Keratinocyte (primary cell): ENCODE data around the gene GZMM. TPM values are rescaled to one million over a fixed set of nuclear protein-coding genes. Genes with fewer than 3 reads are reported as not detected.

ENCODE experiments used
- DNase-seq: peaks from one replicate; pipeline ENCODE4 v3.0.0-alpha.2; 2011; ENCODE audit warnings: low read depth, missing footprints, low spot score
- FAIRE-seq: peaks from 2 replicates; lab custom pipeline; 2011; peaks lifted over from hg19 to GRCh38; lab: Jason Lieb, UNC
- H2AFZ ChIP-seq: 2 replicates; pipeline ENCODE4 v1.6.0; 2012; ENCODE audit warnings: low read length, control low read depth, inconsistent platforms; ENCODE audit not compliant: control insufficient read depth
- H3K27ac ChIP-seq: 2 replicates; pipeline ENCODE4 v1.5.1; 2011; ENCODE audit warnings: low read length; ENCODE audit not compliant: control insufficient read depth, insufficient read depth
- H3K27me3 ChIP-seq: 3 replicates; pipeline ENCODE4 v1.6.0; 2011; ENCODE audit warnings: low read length; ENCODE audit not compliant: control insufficient read depth, insufficient read depth; ENCODE audit errors: extremely low read depth
- H3K36me3 ChIP-seq, 2 experiments: 2 replicates in 1 of 2; 3 replicates in 1 of 2; pipeline ENCODE4 v1.5.1; 2011; ENCODE audit warnings: low read length in 2 of 2, mild to moderate bottlenecking in 1 of 2; ENCODE audit not compliant: control insufficient read depth in 2 of 2, insufficient read depth in 2 of 2; ENCODE audit errors: extremely low read depth in 1 of 2
- H3K4me1 ChIP-seq: 3 replicates; pipeline ENCODE4 v1.5.1; 2011; ENCODE audit warnings: low read length; ENCODE audit not compliant: control insufficient read depth, insufficient read depth; ENCODE audit errors: extremely low read depth
- H3K4me2 ChIP-seq: 3 replicates; pipeline ENCODE4 v1.6.0; 2011; ENCODE audit warnings: low read depth, low read length; ENCODE audit not compliant: control insufficient read depth, insufficient read depth; ENCODE audit errors: extremely low read depth
- H3K4me3 ChIP-seq, 3 experiments: fragments of 200-600 bp in 1 of 3; sonication (generic) in 1 of 3; 2 replicates in 2 of 3; 3 replicates in 1 of 3; pipeline ENCODE4 v1.5.1; 2011 to 2016; ENCODE audit warnings: low read length in 3 of 3, mild to moderate bottlenecking in 3 of 3, control low read depth in 2 of 3, inconsistent platforms in 1 of 3, low read depth in 1 of 3, mixed read lengths in 1 of 3, mixed run types in 1 of 3, moderate library complexity in 1 of 3; ENCODE audit not compliant: control insufficient read depth in 2 of 3, insufficient read depth in 2 of 3; ENCODE audit errors: extremely low read depth in 1 of 3
- H3K79me2 ChIP-seq: 2 replicates; pipeline ENCODE4 v1.6.0; 2012; ENCODE audit warnings: low read length; ENCODE audit not compliant: control insufficient read depth, insufficient read depth
- H3K9ac ChIP-seq: 3 replicates; pipeline ENCODE4 v1.6.0; 2011; ENCODE audit warnings: low read length; ENCODE audit not compliant: control insufficient read depth, insufficient read depth; ENCODE audit errors: extremely low read depth
- H3K9me1 ChIP-seq: 3 replicates; pipeline ENCODE4 v1.6.0; 2011; ENCODE audit warnings: low read length; ENCODE audit not compliant: control insufficient read depth, insufficient read depth; ENCODE audit errors: extremely low read depth
- H3K9me3 ChIP-seq: 2 replicates; pipeline ENCODE4 v1.5.1; 2012; ENCODE audit warnings: low read depth, low read length; ENCODE audit not compliant: control insufficient read depth
- H4K20me1 ChIP-seq: 3 replicates; pipeline ENCODE4 v1.6.0; 2011; ENCODE audit warnings: low read length; ENCODE audit not compliant: control insufficient read depth, insufficient read depth; ENCODE audit errors: extremely low read depth
- EZH2 ChIP-seq: IDR thresholded peaks from one replicate; pipeline ENCODE4 v1.6.1; 2012; ENCODE audit warnings: inconsistent platforms, mild to moderate bottlenecking, low read length, moderate library complexity
- dilution Hi-C: fragments of 300-500 bp; cut with MboI; formaldehyde crosslinking; loops from one replicate; pipeline ENCODE4 v1.7.0; 2020; ENCODE audit warnings: low sequenced_read_pairs; ENCODE audit not compliant: extremely low pct_ligation_motif_present
- polyA plus RNA-seq, 5 experiments: library from polyadenylated mRNA; depleted of rRNA in 3 of 5; stranded (reverse) in 3 of 5; stranded (forward) in 1 of 5; unstranded in 1 of 5; fragments of >200 nt; gene quantifications; 1 replicate in 1 of 5; 2 replicates in 3 of 5; 3 replicates in 1 of 5; pipeline versions ENCODE4 v1.2.1 to v1.2.3, GENCODE V29; 2011 to 2012; ENCODE audit warnings: missing spikeins in 2 of 5, low read depth in 1 of 5, low replicate concordance in 1 of 5
- TF ChIP-seq, protein P1 (sequence below), 3 experiments: IDR thresholded peaks in 1 of 3; conservative IDR thresholded peaks in 1 of 3; optimal IDR thresholded peaks in 1 of 3; 2 replicates in 2 of 3; 3 replicates in 1 of 3; pipeline versions ENCODE3 to v1.5.1; 2011; ENCODE audit warnings: low read length in 3 of 3, mild to moderate bottlenecking in 3 of 3, moderate library complexity in 2 of 3, control low read depth in 1 of 3, inconsistent platforms in 1 of 3; ENCODE audit not compliant: insufficient read depth in 2 of 3; ENCODE audit errors: extremely low read depth in 1 of 3

GZMM gene
- polyA plus RNA-seq, 1 donor (not counting 4 experiments of a cell fraction or from before 2014, with no cell fraction given), result not detected

DNA sequence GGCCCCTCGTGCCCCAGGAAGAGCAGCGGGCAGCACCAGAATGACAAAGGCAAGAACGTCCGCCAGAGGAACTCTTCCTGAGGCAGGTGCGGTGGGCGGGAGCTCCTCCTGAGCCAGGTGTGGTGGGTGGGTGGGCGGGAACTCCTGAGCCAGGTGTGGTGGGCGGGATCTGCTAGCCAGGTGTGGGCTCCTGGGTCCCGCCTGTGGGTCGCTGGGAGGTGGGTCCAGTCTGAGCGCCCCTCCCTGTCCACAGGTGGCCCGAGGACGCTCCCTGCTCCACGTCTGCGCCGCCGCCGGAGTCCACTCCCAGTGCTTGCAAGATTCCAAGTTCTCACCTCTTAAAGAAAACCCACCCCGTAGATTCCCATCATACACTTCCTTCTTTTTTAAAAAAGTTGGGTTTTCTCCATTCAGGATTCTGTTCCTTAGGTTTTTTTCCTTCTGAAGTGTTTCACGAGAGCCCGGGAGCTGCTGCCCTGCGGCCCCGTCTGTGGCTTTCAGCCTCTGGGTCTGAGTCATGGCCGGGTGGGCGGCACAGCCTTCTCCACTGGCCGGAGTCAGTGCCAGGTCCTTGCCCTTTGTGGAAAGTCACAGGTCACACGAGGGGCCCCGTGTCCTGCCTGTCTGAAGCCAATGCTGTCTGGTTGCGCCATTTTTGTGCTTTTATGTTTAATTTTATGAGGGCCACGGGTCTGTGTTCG, 38.8 kb downstream of the GZMM start:
- H3K27me3 ChIP-seq, result no peaks in the 10 kb centered on the region
- TF ChIP-seq EZH2, result no peak
- TF ChIP-seq, protein P1, sequence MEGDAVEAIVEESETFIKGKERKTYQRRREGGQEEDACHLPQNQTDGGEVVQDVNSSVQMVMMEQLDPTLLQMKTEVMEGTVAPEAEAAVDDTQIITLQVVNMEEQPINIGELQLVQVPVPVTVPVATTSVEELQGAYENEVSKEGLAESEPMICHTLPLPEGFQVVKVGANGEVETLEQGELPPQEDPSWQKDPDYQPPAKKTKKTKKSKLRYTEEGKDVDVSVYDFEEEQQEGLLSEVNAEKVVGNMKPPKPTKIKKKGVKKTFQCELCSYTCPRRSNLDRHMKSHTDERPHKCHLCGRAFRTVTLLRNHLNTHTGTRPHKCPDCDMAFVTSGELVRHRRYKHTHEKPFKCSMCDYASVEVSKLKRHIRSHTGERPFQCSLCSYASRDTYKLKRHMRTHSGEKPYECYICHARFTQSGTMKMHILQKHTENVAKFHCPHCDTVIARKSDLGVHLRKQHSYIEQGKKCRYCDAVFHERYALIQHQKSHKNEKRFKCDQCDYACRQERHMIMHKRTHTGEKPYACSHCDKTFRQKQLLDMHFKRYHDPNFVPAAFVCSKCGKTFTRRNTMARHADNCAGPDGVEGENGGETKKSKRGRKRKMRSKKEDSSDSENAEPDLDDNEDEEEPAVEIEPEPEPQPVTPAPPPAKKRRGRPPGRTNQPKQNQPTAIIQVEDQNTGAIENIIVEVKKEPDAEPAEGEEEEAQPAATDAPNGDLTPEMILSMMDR (optimal IDR thresholded peaks at IDR 0.05 in 1 of 3, IDR thresholded peaks at IDR 0.05 in 1 of 3, conservative IDR thresholded peaks at IDR 0.05 in 1 of 3; ENCODE audit: extremely low read depth in 1 of 3, insufficient read depth in 2 of 3, low read length in 3 of 3), result no peak
- dilution Hi-C loops, result no loop called here
- FAIRE-seq (no peak), DNase-seq (no peak)
- H3K27ac ChIP-seq, result no peak overlapping the region
- no peak overlapping the region for H2AFZ ChIP-seq
- peaks cover 19 to 31% of the 10 kb centered on the region in 2 experiments for H3K36me3 ChIP-seq
- no peak overlapping the region for H3K4me2 ChIP-seq
- no peaks in the 10 kb centered on the region for H3K9me1 ChIP-seq
- H4K20me1 ChIP-seq, result peaks cover 43% of the 10 kb centered on the region
- no peak overlapping the region for H3K4me3 ChIP-seq
- peaks cover 39% of the 10 kb centered on the region for H3K79me2 ChIP-seq
- no peak overlapping the region for H3K9ac ChIP-seq
- no peaks in the 10 kb centered on the region for H3K9me3 ChIP-seq
- H3K4me1 ChIP-seq, result no peaks in the 10 kb centered on the region

DNA sequence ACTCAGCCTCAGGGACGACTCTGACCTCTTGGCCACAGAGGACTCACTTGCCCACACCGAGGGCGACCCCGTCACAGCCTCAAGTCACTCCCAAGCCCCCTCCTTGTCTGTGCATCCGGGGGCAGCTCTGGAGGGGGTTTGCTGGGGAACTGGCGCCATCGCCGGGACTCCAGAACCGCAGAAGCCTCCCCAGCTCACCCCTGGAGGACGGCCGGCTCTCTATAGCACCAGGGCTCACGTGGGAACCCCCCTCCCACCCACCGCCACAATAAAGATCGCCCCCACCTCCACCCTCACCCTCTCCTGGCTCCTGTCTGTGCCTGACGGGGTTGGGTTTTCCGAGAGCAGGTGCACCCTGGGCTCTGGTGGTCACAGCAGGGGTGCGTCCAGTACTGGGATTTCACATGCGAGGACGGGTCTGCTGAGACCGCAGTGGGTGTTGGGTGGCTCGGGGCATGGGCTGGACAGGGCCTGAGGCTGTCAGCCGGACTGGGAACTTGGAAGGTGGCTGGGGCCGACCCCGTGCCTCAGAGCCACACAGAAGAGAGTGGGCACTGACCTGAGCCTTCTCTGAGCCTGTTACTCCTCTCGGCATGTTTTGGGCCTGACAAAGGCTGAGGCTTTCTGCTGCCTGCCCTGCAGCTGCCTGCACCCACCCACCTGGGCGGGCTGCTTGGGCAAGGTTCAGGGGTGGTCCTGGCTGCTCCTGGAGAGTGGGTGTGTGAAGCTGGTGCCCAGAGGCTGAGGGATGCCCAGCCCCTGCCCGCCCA, 39.5 kb downstream of the GZMM start:
- H3K4me1 ChIP-seq, result peaks cover 2% of the 10 kb centered on the region
- dilution Hi-C loops, result no loop called here
- H3K4me3 ChIP-seq, result no peak overlapping the region
- DNase-seq (no peak), FAIRE-seq (no peak)
- H3K9me3 ChIP-seq, result no peaks in the 10 kb centered on the region
- H3K36me3 ChIP-seq, result peaks cover 18 to 29% of the 10 kb centered on the region in 2 experiments
- H3K27ac ChIP-seq, result no peak overlapping the region
- H3K27me3 ChIP-seq, result peaks cover 1% of the 10 kb centered on the region
- H4K20me1 ChIP-seq, result peaks cover 38% of the 10 kb centered on the region
- TF ChIP-seq, protein P1 (optimal IDR thresholded peaks at IDR 0.05 in 1 of 3, IDR thresholded peaks at IDR 0.05 in 1 of 3, conservative IDR thresholded peaks at IDR 0.05 in 1 of 3; ENCODE audit: extremely low read depth in 1 of 3, insufficient read depth in 2 of 3, low read length in 3 of 3), result no peak
- TF ChIP-seq EZH2, result no peak
- H3K4me2 ChIP-seq, result no peak overlapping the region
- H2AFZ ChIP-seq, result no peak overlapping the region
- peaks cover 31% of the 10 kb centered on the region for H3K79me2 ChIP-seq
- no peak overlapping the region for H3K9ac ChIP-seq
- H3K9me1 ChIP-seq, result no peaks in the 10 kb centered on the region
